Hematopoietic multipotent progenitor cell treated with erythropoietin and hydrocortisone succinate and interleukin-3 and kit ligand, for 15 days (in vitro differentiated cells): ENCODE data around the gene MST1.

ENCODE experiments used
- DNase-seq: peaks from one replicate; pipeline ENCODE4 v3.0.0-alpha.2; 2015; ENCODE audit warnings: low spot score

The MST1 gene

DNA sequence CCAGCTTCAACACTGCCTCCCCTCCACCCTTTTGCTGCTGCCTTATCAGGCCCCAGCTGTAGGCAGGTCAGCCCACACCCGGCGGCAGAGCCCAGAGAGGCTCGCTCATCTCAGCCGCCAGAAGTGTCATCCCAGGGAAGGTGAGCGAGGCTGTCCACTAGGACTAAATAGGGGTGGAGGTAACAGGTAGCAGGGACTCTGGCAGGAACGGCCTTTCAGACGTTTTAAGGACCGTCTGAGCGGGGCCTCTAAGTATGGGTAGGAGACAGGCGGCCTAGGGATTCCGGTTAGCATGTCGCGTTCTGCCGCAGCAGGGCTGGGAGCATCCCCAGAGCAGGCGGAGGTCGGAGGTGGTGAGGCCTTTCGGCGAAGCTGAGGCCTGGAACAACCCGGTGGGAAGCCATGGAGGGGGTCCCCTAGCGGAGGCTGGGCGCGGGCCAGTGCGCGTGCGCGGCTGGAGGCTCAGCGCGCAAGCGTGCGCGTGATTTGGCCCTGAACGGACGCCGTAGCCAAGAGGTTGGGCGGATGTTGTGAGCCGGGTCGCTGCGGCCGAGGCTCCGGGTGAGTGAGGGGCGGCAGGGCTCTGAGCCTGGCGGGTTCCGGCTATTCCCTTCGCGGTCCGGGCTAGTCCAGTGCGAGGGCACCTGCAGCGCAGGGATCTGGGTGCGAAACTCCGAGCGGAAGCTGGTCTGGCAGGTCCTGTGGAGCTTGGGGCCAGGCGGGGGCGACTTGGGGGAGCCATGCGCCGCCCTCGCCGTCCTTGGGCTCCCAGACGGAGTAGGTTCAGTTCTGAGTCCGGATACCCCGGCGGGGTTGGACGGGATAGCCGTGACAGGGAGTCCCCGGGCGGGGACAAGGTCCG lies at the start of gene MST1, which contains the start of gene RNF123:
Gene MST1, minus strand, starts transcription at position 429 of the 862 bp plus-strand sequence. CDS start 783 bp downstream, outside the sequence.
Gene RNF123, plus strand, starts transcription at position 512 of the 862 bp plus-strand sequence. CDS start 1,609 bp downstream, outside the sequence.
- peak; percentile 88 for DNase-seq

- DNase-seq: no peak
Measured at GRCh38 chr3:49738067-49738713, 48.9 kb upstream of the MST1 start.

GRCh38 chr3:49734752-49735151 lies 45.5 kb upstream of the MST1 start:
- no peak for DNase-seq

DNA sequence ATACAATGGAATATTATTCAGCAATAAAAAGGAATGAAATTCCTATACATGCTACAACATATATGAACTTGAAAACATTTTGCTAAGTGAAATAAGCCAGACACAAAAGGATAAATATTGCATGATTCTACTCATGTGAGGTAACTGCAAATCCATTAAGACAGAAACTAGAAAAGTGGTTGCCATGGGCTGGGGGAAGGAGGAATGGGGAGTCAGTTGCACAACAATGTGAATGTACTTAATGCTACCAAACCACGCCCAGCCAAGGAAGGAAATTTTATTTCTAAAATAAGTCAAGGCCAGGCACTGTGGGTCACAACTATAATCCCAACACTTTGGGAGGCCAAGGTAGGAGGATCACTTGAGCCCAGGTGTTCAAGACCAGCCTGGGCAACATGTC lies 44.3 kb upstream of the MST1 start:
- DNase-seq: no peak

DNA sequence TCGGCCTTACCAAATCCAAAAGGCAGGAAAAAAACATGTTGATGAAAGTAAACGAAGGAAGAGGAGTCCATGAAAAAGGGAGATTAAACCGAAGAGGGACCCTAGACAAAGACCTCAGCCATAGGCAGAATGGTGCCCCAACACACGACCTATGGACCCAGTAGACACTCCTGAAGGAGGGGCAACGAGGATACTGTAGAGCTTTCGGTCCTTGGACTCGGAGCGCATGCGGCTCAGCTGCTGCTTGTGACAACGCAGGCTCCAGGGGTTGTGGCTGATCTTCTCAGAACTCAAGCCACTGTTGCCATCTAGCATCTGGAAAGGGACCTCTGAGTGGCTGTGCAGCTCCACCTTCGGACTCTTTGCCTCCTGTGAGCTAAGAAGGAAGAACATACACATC lies 43.3 kb upstream of the MST1 start:
- no peak for DNase-seq

- no peak for DNase-seq
Measured at GRCh38 chr3:49729966-49730609, 40.8 kb upstream of the MST1 start.

DNA sequence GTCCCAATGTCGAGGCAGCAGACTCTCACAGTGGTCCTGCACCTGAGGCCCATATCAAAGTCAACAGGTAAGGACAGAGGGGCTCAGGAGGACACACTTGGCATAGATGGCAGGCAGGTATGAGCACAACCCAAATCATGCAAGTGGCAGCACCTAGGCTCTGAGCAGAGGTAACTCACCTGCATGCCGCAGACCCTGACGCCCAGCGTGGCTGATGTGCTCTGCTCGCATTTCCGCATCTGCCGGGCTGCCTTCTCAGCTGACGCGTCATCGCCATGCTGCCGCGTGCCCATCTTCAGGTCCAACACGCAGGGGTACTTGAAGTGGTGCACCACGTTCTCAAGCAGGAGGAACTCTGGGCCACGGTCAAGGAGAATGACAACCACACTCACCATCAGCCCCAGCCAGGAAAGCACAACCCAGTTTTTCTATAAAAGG lies 38.7 kb upstream of the MST1 start:
- no peak for DNase-seq

DNA sequence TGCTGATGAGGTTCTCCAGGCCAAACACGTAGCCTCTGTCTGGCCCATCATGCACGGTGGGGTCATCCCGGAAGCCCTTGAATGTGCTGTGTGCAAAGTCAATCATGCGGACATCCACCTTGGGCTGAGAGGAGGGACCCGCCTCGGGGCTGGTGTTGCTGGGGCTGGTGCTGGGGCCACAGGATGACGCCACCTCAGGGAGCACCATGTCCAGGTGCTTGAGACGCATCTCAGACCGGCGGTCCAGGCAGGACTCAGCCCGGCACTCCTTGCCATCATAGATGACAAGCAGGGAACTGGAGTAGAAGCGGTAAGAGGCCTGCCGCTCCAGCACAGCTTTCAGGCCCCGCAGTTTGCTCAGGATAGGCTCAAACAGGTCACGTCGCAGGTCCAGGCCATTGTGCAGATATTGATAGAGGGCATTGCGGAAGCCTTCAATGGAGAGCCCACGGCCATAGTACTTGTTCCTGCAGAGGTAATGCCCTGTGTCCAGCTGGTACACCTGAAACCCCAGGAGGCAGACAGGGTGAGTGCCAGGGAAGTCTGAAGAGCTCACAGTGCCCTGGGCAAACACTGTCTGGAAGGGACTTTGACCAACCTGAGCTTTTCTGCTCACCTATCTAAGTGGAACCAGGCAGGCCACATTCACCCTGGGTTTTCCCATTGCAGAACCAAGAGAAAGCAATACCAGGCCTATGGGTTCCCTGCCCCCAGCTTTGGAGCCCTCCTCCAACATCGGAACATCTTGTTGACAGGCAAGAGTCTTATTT lies 38.1 kb upstream of the MST1 start:
- DNase-seq: no peak

GRCh38 chr3:49725906-49726681 lies 36.8 kb upstream of the MST1 start:
- no peak for DNase-seq

DNA sequence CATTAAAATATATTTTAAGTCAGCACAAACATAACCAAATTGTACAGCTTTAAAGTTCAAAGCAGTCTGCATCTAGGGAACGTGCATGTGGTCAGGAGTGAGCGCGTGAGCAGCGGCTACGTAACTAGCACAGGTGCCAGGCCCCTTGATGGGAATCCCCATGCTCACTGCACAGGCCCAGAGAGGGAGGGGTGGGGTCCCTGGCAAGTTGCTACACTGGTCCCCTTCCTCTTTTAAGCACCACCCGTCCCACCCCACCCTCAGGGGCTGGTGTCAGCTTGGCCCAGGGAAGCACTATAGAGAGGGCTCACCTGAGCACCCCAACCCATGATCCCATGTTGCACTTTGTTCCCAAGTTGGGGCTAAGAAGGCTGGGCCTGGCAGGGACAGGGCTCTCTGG lies 35.3 kb upstream of the MST1 start:
- no peak for DNase-seq

DNA sequence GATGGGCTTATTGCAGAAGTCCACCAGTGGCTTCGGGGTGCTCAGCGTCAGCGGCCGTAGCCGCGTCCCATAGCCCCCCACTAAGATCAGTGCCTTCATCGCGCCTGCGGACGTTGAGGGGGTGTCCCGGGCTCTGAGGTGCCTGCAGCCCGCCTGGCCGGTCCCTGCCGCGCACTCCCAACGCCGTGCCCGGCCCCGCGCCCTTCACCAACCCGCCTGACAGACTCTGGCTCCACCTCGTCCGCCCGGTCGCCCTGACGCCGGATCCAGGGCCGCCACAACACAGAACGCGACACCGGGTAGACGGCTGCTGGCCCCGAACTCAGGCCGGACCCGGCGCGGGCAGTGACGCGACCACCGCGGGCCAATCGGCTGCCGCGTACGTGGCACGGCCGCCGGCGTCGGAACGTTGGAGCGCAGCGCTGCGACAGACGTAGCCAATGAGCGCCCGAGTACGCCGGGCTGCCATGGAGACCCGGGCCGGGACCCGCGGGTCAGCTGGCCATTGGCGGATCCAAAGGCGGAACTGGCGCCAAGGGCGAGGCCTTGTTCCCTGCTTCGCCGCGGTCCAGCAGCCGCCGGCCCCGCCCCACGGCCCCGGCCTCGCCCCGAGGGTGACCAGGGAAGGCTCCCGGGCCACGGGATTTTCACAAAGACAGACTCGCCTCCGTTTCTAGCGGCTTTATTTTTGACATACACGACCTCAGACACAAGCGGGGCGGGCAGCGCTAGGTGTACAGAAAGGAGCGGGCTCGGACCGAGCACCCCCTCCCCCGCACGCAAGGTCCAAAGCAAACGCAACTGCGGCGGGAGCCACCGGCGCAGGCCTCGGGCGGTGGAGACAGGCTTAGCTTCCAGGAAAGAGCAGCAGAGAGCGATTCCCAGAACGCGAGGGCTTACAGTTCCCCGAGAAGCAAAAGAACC lies 34.6 kb upstream of the MST1 start, which contains the start of gene GMPPB:
Gene GMPPB, minus strand, starts transcription at position 324 of the 924 bp plus-strand sequence. Its CDS starts 225 bp downstream, at position 99.
- peak; percentile 94 for DNase-seq

- DNase-seq: peak; percentile 61
Measured at GRCh38 chr3:49723296-49723627, 34.0 kb upstream of the MST1 start.

GRCh38 chr3:49722896-49723295 lies 33.6 kb upstream of the MST1 start:
- no peak for DNase-seq

DNA sequence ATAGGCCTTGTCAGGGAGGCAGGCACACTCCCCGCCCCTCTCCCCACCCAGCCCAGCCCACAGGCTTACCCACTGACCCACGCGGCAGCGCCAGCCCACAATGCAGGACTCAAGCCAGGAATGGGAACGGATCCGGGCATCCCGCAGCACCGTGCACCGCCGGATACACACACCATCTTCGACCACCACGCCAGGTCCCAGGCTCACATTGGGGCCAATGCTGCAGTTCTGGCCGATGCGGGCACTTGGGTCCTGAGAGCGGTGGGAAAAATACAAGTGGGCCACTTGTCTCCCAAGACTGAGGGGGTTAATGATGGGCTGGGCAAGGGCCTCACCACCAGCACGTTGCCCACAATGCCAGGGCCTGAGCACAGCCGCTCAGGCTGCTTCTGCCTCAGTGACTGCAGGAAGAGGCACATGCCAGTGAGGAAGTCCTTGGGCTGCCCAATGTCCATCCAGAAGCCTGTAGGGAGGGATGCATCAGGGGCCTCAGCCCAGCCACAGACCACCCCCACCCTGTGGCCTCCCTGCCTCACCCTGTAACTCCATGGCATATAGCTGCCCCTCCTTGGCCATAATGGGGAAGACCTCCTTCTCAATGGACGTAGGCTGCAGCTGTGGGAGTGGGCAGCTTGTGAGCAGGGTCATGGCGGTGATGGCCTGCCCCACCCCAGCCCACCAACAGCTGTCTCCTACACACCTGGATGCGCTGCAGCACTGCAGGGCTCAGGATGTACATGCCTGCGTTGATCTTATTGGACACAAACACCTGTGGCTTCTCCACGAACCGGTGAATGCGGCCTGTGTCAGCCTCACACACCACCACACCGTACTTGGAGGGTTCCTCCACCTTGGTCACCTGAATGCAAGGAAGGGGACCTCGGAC lies 32.9 kb upstream of the MST1 start:
- no peak for DNase-seq

GRCh38 chr3:49721596-49721895 lies 32.3 kb upstream of the MST1 start:
- no peak for DNase-seq

DNA sequence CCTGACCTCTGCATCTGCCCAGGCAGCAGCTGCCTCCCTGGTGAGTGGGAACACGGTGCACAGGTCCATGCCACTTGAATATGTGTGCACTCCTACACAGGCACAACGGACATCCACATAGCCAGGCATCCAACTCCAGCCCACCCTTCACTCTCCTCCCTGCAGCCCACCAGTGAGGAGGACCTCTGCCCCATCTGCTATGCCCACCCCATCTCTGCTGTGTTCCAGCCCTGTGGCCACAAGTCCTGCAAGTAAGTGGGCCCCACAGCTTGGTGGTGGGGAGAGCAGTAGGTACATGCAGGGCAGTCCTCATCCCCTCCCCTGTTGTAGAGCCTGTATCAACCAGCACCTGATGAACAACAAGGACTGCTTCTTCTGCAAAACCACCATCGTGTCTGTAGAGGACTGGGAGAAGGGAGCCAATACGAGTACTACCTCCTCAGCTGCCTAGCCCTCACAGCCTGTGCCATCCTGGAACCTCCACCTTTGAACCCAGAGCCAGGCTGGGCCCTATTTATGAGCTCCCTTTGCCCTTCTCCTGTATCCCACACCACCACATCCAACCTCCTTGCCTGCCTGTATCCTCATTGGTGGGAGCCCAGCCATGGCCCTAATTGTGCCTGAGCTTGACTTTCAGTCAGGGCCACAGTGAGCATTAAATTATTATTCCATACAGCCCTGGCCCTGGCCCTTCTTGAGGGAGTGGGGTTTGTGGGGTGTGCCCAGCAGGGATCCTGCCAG lies 31.8 kb upstream of the MST1 start:
- DNase-seq: no peak

- peak; percentile 90 for DNase-seq
Measured at GRCh38 chr3:49719214-49719884, 30.1 kb upstream of the MST1 start, which contains the start of gene AMIGO3. AMIGO3 (minus strand) TSS chr3:49719684; CDS start chr3:49719465, 219 bp downstream.

- no peak for DNase-seq
Measured at GRCh38 chr3:49718858-49719213, 29.6 kb upstream of the MST1 start.
